Stimulated activated CD8-positive, alpha-beta memory T cell treated with anti-CD3 and anti-CD28 coated beads, Interleukin-15, amount 100 ng/mL, for 1 hour (primary cell): ENCODE results near the gene LHX5.

ENCODE experiments used
- DNase-seq: peaks from one replicate; pipeline ENCODE4 v3.0.0-alpha.2; 2020; ENCODE audit warnings: low read depth

LHX5 gene

DNA sequence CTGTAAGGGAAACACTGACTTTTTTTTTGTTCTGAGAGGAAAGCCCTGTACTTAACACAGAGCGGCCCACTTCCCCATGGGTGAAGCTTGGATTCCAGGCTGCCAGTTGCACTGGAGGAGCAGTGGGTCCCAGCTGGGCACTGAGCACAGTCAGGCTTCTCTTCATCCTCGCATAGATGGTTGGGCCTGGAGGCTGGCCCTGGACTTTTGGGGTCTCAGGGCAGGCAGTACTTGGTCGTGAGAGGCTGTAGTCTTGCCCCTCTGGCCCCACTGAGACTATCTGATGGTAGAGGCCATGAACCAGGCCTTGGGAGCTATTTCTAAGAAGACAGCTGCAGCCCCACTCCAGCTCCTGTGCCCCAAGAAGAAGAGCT lies 6.2 kb upstream of the LHX5 start:
- no peak for DNase-seq

DNA sequence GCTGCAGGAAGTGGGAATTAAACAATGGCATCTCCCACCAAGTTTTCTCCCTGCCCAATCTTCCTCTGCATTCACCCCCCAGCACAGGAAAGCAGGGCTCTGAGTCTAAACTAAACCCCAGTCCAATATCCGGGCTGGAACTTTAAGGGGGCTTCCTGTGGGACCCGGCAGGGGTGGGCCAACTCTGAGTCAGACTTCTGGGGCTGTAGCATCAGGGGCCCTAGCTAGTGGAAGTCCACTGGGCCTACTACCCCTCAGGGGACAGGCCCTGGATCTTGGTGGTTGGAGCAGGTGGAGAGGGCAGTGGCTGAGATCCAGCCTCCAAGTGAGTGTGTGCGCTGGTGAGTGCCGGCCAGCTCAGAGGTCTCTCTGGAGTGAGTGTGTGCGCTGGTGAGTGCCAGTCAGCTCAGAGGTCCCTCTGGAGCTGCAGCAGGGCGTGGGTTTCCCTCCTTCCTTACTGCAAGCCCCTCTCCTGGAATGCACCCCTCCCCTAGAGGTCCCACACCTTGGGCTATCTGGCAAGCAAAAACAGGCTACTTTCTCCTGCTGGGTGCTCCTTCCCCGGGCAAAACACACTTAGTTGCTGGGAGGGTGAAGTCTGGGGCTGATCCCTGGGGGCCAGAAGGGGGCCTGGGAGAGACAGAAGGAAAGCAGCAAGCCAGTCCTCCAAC lies 5.6 kb upstream of the LHX5 start:
- DNase-seq, result no peak

DNA sequence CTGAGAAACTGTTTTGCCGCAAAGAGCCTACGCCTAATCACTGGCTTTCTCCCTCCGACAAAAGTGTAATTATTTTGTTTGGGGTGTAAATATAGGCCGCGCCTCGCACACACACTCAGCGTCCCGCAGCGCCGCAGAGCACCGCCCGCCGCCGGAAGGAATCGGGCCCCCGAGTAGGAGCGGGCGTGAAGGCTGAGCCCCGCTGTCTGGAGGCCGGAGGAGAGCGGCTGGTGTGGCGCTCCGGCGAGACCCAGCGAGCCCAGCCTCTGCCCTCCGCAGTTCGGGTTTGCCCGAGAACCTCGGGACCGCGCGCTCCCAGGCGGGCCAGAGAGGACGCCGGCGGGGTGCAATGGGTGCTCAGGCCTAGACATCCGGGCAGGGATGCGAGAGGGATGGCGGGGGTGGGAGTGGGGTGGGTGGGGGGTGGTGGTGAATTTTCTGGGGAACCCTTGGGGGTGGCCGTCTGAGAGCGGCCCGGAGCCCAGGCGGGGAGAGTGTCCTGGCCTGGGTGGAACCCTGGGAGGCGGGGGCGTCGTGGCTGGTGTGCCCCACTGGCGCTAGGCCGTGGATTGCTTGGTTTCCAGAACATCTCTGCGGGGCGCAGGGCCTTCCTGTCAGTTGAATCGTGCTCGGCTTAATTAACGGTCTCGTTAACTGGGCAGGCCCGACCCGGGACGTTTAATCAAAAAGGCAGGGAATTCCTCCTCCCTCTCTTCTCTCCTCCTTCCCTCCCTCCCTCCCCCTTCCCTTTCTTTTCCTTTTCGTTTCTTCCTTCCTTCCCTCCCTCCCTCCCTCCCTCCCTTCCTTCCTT lies 4.7 kb upstream of the LHX5 start:
- no peak for DNase-seq

DNA sequence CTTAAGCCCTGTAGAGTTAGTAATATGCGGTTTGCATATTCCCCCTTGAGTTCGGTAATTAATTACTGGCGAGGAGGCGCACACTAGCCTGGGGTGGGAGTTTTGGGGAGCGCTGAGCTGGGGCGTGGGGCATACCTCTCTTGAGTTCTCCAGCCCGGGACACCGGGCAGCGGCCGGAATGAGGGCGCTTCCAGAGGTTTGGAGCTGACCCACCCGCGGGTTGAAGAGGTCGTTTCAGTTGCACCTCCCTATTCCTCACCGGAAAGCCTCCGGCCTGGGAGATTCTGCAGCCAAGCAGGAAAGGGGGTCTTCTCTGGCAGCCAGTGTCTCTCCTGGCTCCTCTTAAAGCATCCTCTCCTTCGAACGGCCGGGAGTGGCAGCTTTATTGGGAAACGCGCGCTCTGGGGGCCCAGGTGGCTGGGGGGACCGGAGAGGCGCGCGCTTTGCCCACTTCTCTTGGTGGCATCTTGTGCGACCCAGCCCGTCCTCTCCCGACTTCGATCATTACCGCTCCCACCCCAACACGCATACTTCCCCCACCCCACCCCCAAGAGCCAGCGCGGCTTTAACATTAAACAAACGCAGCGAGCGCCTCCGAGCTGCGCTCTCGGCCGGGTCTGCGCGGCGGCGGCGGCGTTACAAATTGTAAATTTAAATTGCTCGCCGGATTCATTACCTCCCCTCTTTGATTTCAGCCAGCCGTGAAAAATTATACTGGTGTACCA lies 3.9 kb upstream of the LHX5 start:
- DNase-seq, result no peak

DNA sequence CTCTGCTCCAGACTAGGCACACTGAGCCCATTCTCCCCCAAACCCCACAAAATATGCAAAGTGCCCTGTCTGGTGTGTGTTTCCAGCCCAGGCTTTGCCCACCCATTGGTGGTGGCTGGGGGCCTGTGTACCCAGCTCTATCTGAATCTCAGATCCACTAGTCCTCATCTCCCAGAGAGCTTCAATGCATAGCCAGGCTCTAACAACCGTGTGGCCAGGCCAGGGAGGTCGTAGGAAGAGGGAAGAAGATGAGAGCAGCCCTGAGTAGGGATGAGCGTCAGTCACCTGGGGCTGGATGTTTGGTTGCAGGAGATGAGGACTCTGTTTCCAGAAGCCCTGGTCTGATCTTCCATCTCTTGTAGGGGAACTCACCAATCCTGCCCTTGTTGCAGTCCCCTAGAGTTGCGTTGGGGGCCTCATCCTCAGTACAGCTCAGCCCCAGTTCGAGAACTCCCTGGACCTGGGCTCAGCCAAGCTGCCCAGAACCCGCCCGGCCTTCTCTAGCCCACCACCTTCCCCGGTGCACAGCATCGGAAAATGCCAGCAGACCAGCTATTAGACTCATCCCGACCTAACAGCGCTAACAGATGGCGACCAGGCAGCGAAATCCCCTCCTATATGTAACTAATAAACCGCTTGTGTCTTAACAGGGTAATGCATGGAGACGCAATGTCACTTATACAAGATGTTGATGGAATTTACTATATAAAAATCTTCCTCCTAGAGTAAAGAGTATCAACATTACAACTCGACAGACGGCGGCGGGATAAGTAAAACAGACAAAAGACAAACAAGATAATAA lies 3.2 kb upstream of the LHX5 start:
- no peak for DNase-seq

DNA sequence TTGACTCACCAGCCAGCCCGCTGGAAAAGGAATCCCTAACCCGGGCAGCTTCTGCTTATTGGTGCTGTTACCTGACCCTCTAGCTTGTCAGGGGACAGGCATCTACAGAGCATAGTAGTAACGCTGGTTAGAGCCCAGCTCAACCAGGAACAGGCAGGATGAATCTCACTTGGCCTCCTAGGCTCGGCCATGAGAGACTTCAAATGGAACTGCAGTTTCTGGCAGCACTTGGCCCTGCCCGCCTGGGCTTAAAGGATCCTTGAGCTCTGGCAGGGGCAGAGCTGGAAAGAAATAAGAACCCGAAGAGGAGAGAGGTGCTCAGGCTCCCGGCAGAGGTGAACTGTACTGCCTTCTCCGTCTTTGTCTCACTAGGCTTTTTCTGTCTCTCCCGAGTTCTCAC lies 2.3 kb upstream of the LHX5 start:
- no peak for DNase-seq

DNA sequence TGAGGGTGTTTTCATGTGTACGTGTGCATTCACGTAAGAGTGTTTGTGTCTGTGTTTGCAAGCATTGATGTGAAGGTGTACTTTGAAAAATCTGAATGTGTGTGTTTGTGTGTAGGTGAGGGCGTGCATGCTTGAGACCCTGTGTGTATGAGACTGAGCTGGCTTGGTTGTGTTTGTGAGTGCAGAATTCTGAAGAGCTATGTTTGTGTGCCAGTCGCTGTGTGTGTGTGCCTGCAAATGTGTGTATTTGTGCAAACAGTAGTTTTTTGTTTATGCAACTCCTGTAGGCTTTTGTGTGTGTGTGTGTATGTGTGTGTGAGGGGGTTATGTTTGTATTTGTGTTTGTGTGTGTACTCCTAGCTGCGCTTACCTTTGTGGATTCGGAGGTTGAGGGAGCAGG lies 1.7 kb upstream of the LHX5 start:
- no peak for DNase-seq

DNA sequence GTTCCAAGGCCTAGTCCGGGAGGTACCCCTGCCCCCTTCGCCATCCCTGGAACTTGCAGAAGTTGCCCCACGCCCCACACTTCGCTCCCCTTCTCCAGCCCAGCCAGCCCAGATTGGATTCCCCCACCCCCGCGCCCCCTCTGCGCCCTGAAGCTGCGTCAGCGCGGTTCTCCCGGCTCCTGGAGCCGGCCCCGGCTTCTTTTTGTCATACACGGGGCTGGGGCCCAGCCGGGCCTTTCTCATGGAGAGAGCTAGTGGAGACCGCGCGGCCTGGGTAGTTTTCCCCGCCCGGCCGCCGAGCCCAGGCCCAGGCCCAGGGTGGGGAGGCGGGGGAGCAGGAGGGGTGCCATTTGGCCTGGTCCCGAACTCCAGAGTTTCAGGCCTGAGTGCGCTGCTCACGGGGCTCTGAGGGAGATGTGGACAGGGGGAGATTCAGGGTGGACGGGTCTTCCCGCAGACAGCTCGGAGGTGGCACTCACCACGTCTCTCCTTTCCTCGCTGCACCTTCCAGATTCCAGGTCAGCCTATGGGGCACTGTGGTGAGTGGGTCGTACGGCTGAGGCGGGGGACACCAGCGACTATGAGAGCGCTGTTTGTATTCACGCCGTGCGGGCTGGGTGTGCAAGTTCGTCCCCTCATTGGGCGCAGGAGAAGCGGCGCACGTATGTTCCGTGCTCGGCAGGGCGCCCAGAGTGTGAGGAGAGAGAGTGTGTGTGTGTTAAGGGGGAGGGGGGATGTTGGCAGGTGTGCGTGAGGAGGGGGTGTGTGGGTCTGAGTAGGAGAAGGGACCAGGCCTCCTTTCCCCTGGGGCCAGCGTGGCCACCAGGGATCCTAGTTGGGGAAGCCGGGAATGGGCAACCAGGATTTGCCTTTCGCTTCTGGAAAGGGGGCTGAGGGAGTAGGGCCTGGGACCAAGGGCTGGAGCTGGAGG lies 785 bp upstream of the LHX5 start:
- no peak for DNase-seq

DNA sequence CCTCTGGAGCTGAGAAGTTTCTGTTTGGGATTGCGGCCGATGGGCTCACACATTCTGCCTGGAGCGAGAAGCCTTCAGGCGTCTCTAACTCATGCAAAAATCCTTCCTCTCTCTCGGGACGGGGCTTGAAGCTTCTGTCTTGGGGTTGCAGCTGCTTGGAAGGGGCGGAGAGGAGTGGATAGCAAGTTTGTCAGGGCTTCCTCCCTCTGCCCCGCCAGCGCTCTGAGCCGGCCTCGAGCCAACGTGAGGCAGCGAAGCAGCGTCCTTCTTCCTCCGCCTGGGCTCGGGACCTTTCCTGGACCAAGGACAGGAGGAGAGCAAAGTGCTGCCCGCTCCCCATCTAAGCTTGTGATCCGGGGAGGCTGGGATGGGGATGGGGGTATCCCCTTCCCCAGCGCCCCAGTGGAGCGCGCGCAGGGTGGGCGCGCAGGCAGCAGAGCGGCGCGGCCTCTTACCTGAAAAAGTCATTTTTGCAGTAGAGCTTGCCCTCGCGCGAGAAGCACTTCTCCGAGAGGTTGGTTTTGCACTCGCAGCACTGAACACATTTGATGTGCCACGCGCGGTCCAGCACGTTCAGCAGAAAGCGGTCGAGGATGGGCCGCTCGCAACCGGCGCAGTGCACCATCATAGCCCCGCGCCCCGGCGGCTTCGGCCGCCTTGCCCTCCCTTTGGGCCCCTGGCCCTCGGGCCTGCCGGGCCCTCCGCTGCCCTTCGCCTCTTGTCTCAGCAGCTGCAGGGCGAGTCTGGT lies 626 bp downstream of the LHX5 start:
- DNase-seq, result no peak

DNA sequence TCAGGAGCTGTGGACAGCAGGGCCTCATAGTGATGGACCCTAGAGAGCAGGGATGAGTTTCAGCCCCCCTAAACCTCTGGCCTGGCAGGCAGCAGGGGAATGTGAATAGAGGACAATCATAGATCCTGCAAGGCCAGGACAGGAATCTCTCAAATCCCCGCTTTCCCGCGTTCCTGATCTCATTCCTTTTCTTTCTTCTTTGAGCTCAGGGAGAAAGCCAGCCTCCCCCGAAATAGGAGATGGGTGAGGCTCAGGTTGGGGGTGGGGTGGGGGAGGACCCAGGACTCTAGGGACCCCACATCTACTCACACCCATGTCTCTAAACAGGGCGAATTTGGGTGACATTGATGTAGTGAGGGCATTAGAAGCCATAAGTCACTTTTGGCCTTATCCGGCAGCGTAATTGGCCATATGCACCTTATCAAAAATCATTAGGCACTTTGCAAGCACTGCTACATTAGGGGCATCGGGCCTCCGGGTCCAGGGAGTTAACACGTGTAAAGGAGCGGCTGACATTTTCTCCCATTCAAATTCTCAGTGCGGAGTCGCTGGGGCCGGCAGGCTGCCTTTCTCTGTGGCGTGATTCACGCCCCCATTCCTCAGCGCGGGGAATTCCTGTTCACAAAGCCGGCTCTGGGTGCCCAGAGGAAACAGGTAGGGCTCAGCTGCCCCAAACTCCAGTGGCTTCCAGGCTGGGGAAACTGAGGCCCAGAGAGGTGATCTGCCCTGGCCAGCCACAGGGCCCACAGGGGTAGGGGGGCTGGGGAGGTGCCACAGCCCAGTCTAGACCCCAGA lies 1.5 kb downstream of the LHX5 start:
- DNase-seq, result no peak

DNA sequence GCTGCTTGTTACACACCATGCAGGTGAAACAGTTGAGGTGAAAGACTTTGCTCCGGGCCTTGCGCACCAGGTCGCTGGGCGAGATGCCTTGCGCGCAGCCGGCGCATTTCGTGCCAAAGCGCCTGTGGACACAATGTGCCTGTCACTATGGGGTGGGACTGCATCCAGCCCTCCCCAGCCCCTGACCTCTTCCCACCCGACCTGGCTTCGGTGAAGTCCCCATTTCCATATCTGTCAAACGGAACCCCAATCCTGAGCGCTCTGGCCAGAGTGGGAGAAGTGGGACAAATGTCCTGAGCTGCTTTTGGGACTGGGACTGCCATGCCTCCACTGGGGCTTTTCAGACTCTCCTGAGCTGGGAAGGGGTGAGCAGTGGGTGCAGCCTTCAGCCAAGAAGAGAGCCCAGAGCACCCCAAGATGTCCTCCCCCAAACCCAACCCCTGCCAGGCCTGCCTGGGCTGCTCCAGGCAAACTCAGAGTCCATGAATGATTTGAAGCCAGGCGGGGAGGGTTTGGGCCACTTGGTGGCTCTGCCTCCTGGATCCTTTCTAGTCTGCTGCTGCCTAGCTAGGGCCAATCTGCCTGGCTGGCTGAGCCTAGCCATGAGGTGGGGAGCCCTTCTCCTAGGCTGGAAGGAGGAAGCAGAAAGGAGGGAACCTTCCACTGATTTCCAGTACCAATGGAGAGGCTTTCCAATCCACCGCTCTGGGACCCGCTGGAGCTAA lies 2.3 kb downstream of the LHX5 start:
- DNase-seq, result no peak

DNA sequence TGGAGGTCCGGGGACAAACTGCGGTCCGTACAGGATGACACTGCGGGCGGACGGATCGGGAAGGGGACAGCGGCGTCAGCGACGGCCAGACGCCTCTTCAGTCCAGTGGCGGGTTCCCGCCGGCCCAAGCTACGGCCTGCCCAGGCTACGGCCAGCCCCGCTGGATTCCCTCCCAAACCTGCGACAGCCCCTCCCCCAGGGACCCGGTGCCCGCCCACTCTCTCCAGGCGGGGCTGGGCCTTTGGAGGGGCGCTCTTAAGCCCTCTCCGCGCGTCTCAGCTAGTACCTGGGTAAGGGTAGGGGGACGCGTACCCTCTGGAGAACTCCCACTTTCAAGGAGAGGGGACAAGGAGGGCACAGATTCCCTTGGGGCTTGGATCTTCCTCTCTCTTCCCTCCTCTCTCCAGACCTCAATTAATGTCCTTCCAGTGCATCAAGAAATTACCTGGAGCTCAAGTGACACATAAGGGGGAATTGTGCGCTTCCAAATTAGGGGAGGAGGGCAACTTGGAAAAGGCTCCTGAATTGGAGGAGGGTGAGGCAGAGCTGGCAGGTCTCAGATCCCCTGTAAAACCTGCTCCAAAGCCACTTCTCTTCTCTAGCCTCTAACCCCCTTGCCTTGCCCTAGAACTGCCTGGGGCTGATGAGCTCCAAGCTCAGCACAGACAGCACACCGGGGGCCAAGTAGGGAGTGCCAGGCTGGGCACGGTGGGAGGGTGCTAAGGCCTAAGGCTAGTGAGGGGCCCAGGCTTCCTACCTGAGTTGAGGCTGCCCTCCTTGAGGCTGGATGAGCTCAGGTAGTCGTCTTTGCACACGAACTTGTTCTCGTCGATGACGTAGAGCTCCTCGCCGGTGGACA lies 3.1 kb downstream of the LHX5 start:
- no peak for DNase-seq

DNA sequence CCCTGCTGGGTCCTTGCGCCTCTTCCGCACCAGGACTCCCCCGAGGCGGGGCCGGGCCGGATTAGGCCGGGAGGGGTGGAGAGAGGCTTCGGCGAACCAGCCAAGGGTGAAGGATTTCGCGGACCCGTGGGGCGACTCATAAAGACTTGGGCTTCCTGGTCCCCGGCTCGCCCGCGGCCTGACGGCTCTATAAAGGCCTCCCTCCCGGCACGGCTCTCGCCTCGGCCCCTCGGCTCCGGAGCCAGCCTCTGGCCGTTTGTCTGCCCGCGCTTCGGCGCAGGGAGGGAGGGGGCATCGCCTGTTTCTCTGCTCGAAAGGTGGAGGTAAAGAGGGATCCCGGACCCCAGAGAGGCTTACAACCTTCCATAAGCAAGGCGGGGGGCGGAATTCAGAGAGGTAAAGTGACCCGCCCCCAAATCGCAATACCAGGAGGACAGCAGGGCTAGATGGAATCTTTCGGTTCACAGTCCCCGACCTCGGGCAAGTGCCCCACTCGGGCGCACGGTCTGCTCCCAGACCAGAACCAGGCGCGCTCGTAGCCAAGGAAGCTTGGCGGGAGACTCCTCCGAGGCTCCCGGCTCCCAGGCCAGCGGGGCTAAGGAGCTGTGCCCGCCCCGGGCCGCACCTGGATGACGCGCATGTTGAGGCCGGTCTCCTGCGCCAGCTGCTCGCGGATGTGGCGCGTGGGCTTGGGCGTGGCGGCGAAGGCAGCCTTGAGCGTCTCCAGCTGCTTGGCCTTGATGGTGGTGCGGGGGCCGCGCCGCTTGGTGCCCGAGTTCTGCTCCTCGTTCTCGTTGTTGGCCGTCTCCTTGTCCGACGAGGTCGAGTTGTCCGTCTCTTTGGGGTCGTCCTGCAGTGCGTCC lies 3.9 kb downstream of the LHX5 start:
- DNase-seq, result no peak

DNA sequence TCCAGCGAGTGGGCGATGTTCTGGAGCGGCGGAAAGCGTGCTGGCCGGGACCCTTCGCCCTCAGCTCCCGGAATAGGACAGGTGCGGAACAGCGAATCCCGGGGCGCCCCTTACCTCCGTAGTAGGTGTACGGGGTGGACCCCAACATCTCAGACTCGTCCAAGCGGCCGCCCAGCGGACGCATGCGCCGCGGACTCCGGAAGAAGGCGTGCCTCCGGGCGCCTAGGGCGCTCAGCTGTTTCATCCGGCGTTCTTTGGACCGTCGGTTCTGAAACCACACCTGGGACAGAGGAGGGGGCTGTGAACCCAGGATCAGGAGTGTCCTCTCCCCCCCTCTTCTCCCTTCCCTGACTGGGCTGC lies 4.5 kb downstream of the LHX5 start:
- DNase-seq, result no peak

DNA sequence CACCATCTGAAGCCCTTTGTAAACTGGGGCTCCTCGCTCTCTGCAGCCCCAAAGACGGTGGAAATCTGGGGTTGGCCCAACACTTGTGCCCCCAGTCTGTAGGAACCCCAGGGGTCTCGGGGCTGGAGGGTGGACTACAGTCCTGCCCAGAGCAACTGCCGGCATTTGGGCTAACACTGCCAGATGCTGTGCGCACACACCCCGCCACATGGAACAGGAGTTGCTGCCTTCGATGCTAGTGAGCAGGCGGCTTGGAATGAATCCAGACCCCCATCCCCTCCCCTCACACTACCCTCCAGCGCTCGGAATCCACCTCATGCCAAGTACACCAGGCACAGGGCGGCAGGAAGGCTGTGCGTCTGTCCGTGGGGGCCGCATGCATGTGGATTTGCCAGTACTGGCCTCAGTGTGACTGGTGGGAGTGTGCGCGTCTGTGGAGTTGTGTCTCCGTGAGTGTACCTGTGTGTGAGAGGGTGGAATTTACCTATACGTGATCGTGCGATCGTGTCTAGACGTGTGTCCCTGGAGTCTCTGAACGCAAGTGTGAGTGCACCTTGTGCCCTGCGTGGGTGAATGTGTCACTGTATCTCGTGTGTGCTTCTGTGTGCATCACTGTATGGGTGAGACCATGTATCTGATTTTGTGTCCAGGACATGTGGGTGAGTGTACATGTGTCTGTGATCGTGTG lies 5.1 kb downstream of the LHX5 start:
- no peak for DNase-seq

DNA sequence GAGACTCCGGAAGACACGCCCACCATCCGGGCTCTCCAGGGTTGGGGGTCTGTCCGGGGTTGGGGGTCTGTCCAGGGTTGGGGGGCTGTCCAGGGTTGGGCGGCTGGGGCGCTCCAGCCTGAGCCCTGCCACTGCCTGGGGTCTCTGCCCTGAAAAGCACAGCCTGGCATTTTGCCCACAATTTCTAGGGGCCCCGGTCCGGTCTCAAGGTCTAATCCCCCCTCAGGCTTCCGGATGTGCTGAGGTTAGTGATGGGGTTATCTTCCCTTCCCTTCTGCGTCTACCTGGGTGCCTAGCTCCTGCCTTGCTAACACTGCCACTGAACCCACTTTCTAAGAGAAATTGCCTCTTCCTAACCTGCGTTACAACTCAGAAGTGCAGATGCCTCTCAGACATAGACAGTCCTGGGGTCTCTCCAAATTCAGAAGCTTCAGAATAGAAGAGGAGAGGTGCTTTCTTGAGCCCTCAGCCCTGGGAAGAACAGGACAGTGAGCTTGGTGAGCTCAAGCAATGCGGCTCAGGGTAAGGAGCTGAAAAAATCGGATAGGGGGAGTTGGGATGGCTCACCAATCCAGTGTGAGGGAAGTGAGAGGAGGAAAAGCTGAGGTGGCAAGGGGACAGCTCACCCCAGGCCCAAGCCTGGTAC lies 5.7 kb downstream of the LHX5 start:
- DNase-seq, result no peak
